Caco-2 (cell line): ENCODE measurements around the gene OR2V1. TPM values are rescaled to one million over a fixed set of nuclear protein-coding genes. Genes with fewer than 3 reads are reported as not detected.
"Not testable (repeated sequence)": the region's sequence is repeated elsewhere in the genome, so short reads cannot be mapped to it uniquely, and the experiment has no call there.

Experiments
- BruUV-seq: library from RNA; stranded (reverse); fragments of 400-500 nt; replicated peaks from 2 replicates; lab custom pipeline; 2021; lab: Mats Ljungman, UMichigan
- CTCF ChIA-PET: fragments of 300-600 bp; sonication (Branson Sonifier 250); formaldehyde crosslinking; loops from one replicate; lab custom pipeline; 2022; ENCODE audit warnings: antibody characterized with exemption; lab: Charles Lee
- POLR2A ChIA-PET: fragments of 300-600 bp; sonication (Branson Sonifier 250); formaldehyde crosslinking; loops from one replicate; lab custom pipeline; 2022; ENCODE audit warnings: antibody characterized with exemption; lab: Charles Lee
- DNase-seq, 2 experiments: peaks; one replicate each; pipeline versions ENCODE4 v3.0.0 to v3.0.0-alpha.2; 2020 to 2022
- H3K27me3 ChIP-seq: replicated peaks from 2 replicates; pipeline ENCODE4 v1.6.0; 2011; ENCODE audit warnings: low read length; ENCODE audit not compliant: control insufficient read depth, insufficient read depth
- H3K36me3 ChIP-seq: 2 replicates; pipeline ENCODE4 v1.5.1; 2011; ENCODE audit warnings: low read length; ENCODE audit not compliant: control insufficient read depth, insufficient read depth
- H3K4me1 ChIP-seq: fragments of 250-450 bp; sonication (Bioruptor Pico); 2 replicates; pipeline ENCODE4 v1.5.1; 2020; ENCODE audit warnings: mild to moderate bottlenecking
- H3K4me3 ChIP-seq: 2 replicates; pipeline ENCODE4 v1.5.1; 2011; ENCODE audit warnings: low read depth, mild to moderate bottlenecking, control low read depth, low read length
- H3K9me3 ChIP-seq: fragments of 250-450 bp; sonication (Bioruptor Pico); 2 replicates; pipeline ENCODE4 v1.5.1; 2020; ENCODE audit warnings: mild to moderate bottlenecking, moderate library complexity
- H3K27ac Mint-ChIP-seq: one replicate; pipeline ENCODE4 v1.8.0; 2022; ENCODE audit warnings: mixed read lengths; ENCODE audit not compliant: unreplicated experiment
- H3K27me3 Mint-ChIP-seq: one replicate; pipeline ENCODE4 v1.8.0; 2022; ENCODE audit warnings: mixed read lengths; ENCODE audit not compliant: insufficient read depth, unreplicated experiment
- H3K36me3 Mint-ChIP-seq: one replicate; pipeline ENCODE4 v1.8.0; 2022; ENCODE audit warnings: mild to moderate bottlenecking, mixed read lengths; ENCODE audit not compliant: insufficient read depth, unreplicated experiment
- H3K4me1 Mint-ChIP-seq: one replicate; pipeline ENCODE4 v1.8.0; 2022; ENCODE audit warnings: low read depth, mixed read lengths; ENCODE audit not compliant: unreplicated experiment
- H3K4me3 Mint-ChIP-seq: one replicate; pipeline ENCODE4 v1.8.0; 2022; ENCODE audit warnings: mild to moderate bottlenecking, moderate library complexity, mixed read lengths; ENCODE audit not compliant: unreplicated experiment
- H3K9me3 Mint-ChIP-seq: one replicate; pipeline ENCODE4 v1.8.0; 2022; ENCODE audit warnings: mixed read lengths; ENCODE audit not compliant: unreplicated experiment
- intact Hi-C: fragments of 100-400 bp; cut with micrococcal nuclease; formaldehyde crosslinking; loops from one replicate; pipeline ENCODE4 v1.10.0; 2022; ENCODE audit not compliant: unreplicated experiment
- total RNA-seq: library from RNA; stranded (reverse); gene quantifications from 2 replicates; pipeline ENCODE4 v1.2.3, GENCODE V29; 2022
- TF ChIP-seq, protein P1 (sequence below), 2 experiments: fragments of 200-600 bp in 1 of 2; IDR thresholded peaks; 1 replicate in 1 of 2; 2 replicates in 1 of 2; pipeline versions ENCODE4 v1.5.1 to v1.8.0; 2011 to 2022; ENCODE audit warnings: antibody characterized with exemption in 1 of 2, control low read depth in 1 of 2, inconsistent platforms in 1 of 2, low read depth in 1 of 2, low read length in 1 of 2, mild to moderate bottlenecking in 1 of 2, moderate library complexity in 1 of 2; ENCODE audit not compliant: insufficient read depth in 1 of 2, severe bottlenecking in 1 of 2, unreplicated experiment in 1 of 2

Gene OR2V1
- total RNA-seq, 1 experiment from 2014 or later, result not detected

DNA sequence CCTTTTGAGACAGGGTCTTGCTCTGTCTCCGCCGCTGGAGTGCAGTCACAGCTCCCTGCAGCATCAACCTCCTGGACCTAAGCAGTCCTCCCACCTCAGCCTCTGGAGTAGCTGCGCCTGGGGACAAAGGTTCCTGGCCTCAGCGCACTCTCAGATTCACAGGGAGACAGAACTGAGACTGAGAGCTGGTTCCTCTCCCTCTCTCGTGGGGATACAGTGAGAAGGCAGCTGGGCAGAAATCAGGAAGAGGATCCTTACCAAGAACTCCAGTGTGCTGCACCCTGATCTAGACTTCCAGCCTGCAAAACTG, 26.8 kb downstream of the OR2V1 start:
- BruUV-seq, H3K36me3 Mint-ChIP-seq, DNase-seq, H3K4me1 ChIP-seq, CTCF ChIA-PET, H3K36me3 ChIP-seq, POLR2A ChIA-PET, H3K9me3 Mint-ChIP-seq, H3K27me3 ChIP-seq, H3K27ac Mint-ChIP-seq, H3K4me3 ChIP-seq, H3K9me3 ChIP-seq, intact Hi-C loops, H3K4me1 Mint-ChIP-seq: not testable (repeated sequence)
- Mint-ChIP-seq H3K27me3 (peaks cover 12% of the 10 kb centered on the region), H3K4me3 (peak overlapping the region; percentile 39)

- BruUV-seq, H3K4me1 ChIP-seq, intact Hi-C loops, H3K9me3 ChIP-seq, H3K36me3 ChIP-seq, CTCF ChIA-PET, H3K4me3 ChIP-seq, H3K4me3 Mint-ChIP-seq, POLR2A ChIA-PET, DNase-seq, H3K4me1 Mint-ChIP-seq, H3K27ac Mint-ChIP-seq, H3K36me3 Mint-ChIP-seq, H3K27me3 ChIP-seq, H3K9me3 Mint-ChIP-seq: not testable (repeated sequence)
- H3K27me3 Mint-ChIP-seq, result peaks cover 12% of the 10 kb centered on the region
Observed at GRCh38 chr5:181101930-181102674, 28.9 kb downstream of the OR2V1 start.

- H3K27ac Mint-ChIP-seq, intact Hi-C loops: not testable (repeated sequence)
Observed at GRCh38 chr5:181101030-181101641, 29.8 kb downstream of the OR2V1 start.

GRCh38 chr5:181100121-181100875, 30.7 kb downstream of the OR2V1 start:
- TF ChIP-seq, protein P1, sequence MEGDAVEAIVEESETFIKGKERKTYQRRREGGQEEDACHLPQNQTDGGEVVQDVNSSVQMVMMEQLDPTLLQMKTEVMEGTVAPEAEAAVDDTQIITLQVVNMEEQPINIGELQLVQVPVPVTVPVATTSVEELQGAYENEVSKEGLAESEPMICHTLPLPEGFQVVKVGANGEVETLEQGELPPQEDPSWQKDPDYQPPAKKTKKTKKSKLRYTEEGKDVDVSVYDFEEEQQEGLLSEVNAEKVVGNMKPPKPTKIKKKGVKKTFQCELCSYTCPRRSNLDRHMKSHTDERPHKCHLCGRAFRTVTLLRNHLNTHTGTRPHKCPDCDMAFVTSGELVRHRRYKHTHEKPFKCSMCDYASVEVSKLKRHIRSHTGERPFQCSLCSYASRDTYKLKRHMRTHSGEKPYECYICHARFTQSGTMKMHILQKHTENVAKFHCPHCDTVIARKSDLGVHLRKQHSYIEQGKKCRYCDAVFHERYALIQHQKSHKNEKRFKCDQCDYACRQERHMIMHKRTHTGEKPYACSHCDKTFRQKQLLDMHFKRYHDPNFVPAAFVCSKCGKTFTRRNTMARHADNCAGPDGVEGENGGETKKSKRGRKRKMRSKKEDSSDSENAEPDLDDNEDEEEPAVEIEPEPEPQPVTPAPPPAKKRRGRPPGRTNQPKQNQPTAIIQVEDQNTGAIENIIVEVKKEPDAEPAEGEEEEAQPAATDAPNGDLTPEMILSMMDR (IDR thresholded peaks at IDR 0.05; ENCODE audit: insufficient read depth in 1 of 2, low read depth in 1 of 2, low read length in 1 of 2, severe bottlenecking in 1 of 2, unreplicated experiment in 1 of 2), result no peak
- POLR2A ChIA-PET, result no interaction called here
- Mint-ChIP-seq H3K27me3 (peaks cover 9% of the 10 kb centered on the region), H3K4me3 (peak overlapping the region; percentile 67), H3K4me1 (peaks cover 6% of the 10 kb centered on the region), H3K27ac (no peak overlapping the region), H3K9me3 (no peaks in the 10 kb centered on the region), H3K36me3 (no peaks in the 10 kb centered on the region)
- no peaks in the 10 kb centered on the region for H3K4me1 ChIP-seq
- DNase-seq, result peak in 1 of 2 experiments; percentile 22
- CTCF ChIA-PET, result no interaction called here
- H3K36me3 ChIP-seq, result no peaks in the 10 kb centered on the region
- intact Hi-C loops, result no loop called here
- H3K4me3 ChIP-seq, result peak overlapping the region; percentile 21
- H3K9me3 ChIP-seq, result no peaks in the 10 kb centered on the region
- no TSS peak for BruUV-seq
- peaks cover 6% of the 10 kb centered on the region for H3K27me3 ChIP-seq

More at GRCh38 chr5:181101030-181101641, 29.8 kb downstream of the OR2V1 start:
- POLR2A ChIA-PET, CTCF ChIA-PET, H3K36me3 ChIP-seq, H3K4me1 Mint-ChIP-seq, H3K36me3 Mint-ChIP-seq, H3K9me3 ChIP-seq, H3K27me3 ChIP-seq, DNase-seq, BruUV-seq, H3K9me3 Mint-ChIP-seq, H3K4me3 ChIP-seq, H3K4me1 ChIP-seq, H3K4me3 Mint-ChIP-seq: not testable (repeated sequence)
- H3K27me3 Mint-ChIP-seq, result peaks cover 12% of the 10 kb centered on the region
